ENCODE measurements around the gene NKD2.

- no peak for TF ChIP-seq EZH2 (IDR thresholded peaks at IDR 0.05; ENCODE audit: insufficient read depth, poor library complexity, severe bottlenecking)
- TF ChIP-seq EZH2phosphoT487 (IDR thresholded peaks at IDR 0.05; ENCODE audit: insufficient read depth, low read depth), result no peak
Measured at GRCh38 chr5:968881-969280, 39.7 kb upstream of the NKD2 start.
